Tibial artery (tissue), 4 donors: Measurements from ENCODE around the gene CHN1.

Experiments used
- DNase-seq, 2 donors: peaks; one replicate each; pipeline ENCODE4 v3.0.0-alpha.2; 2019
- H3K27ac ChIP-seq, 2 donors: fragments of 200-600 bp; sonication (generic) in 1 of 2; 1 replicate in 1 of 2; 2 replicates in 1 of 2; pipeline ENCODE4 v1.5.1; 2018 to 2019; ENCODE audit warnings: mild to moderate bottlenecking in 1 of 2
- H3K27me3 ChIP-seq, 2 donors: fragments of 200-600 bp; sonication (generic) in 1 of 2; one replicate each; pipeline versions ENCODE4 v1.5.1 to v1.6.0; 2016 to 2019
- H3K36me3 ChIP-seq, 3 donors: fragments of 200-600 bp; sonication (generic) in 2 of 3; one replicate each; pipeline ENCODE4 v1.5.1; 2016 to 2019; ENCODE audit warnings: mild to moderate bottlenecking in 2 of 3
- H3K4me1 ChIP-seq, 4 donors: fragments of 200-600 bp; sonication (generic) in 2 of 4; 1 replicate in 3 of 4; 2 replicates in 1 of 4; pipeline ENCODE4 v1.5.1; 2016 to 2019
- H3K4me3 ChIP-seq, 2 donors: fragments of 200-600 bp; sonication (generic) in 1 of 2; 1 replicate in 1 of 2; 2 replicates in 1 of 2; pipeline ENCODE4 v1.5.1; 2018 to 2019; ENCODE audit warnings: mild to moderate bottlenecking in 2 of 2
- H3K9me3 ChIP-seq, 3 donors: fragments of 200-600 bp; sonication (generic) in 1 of 3; one replicate each; pipeline ENCODE4 v1.5.1; 2016 to 2019
- CTCF ChIP-seq, 2 experiments: fragments of 200-600 bp in 1 of 2; fragments of 450-650 bp in 1 of 2; IDR thresholded peaks; one replicate each; pipeline ENCODE4 v1.5.1; 2017 to 2019; ENCODE audit warnings: antibody characterized with exemption in 2 of 2, mild to moderate bottlenecking in 1 of 2, moderate library complexity in 1 of 2
- intact Hi-C: fragments of 100-400 bp; cut with DNase I; formaldehyde crosslinking; loops from one replicate; pipeline ENCODE4 v1.15.0; 2023; ENCODE audit warnings: low total_unique reads

Gene CHN1

DNA sequence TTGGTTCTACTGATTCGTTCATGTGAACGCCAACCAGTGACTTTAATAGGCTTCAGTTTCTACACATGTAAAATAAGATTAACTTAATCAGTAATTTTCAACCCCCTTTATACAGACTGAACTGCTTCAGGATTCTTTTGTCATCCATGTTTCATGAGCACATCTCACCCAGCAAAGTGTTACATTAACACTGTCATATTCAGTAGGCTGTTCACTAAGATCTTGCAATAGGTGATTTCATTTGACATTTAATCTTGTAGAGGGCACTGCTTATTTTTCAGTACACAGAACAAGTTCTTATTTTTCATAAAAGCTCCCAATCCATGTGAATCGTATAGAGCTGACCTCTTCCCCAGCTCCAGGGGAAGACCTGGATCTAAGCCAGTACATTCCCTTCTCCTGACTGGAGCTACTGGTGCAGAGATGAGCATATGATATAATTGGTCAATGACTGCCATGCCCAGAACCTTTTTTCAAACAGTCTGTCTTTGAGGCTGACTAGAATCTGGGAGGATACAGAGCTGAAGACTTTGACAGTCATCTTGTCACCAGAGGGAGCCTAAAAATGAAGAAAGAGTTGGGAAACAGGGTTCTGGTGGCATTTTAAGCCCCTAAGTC lies 168.7 kb downstream of the CHN1 start:
- Histone ChIP-seq H3K4me1 (peaks cover 0 to 12% (median 9%) of the 10 kb centered on the region in 4 donors), H3K27me3 (no peaks in the 10 kb centered on the region), H3K9me3 (no peaks in the 10 kb centered on the region), H3K27ac (no peak overlapping the region), H3K36me3 (no peaks in the 10 kb centered on the region), H3K4me3 (no peak overlapping the region)
- no peak for TF ChIP-seq CTCF (IDR thresholded peaks at IDR 0.05)
- intact Hi-C loops: no loop called here
- DNase-seq: no peak

GRCh38 chr2:174835797-174836255 lies 169.4 kb downstream of the CHN1 start:
- H3K4me3 ChIP-seq: no peak overlapping the region
- H3K27me3 ChIP-seq: no peaks in the 10 kb centered on the region
- TF ChIP-seq CTCF (IDR thresholded peaks at IDR 0.05): no peak
- no peak for DNase-seq
- peaks cover 0 to 12% (median 9%) of the 10 kb centered on the region in 4 donors for H3K4me1 ChIP-seq
- no peaks in the 10 kb centered on the region for H3K9me3 ChIP-seq
- intact Hi-C loops: no loop called here
- H3K36me3 ChIP-seq: no peaks in the 10 kb centered on the region
- no peak overlapping the region for H3K27ac ChIP-seq

DNA sequence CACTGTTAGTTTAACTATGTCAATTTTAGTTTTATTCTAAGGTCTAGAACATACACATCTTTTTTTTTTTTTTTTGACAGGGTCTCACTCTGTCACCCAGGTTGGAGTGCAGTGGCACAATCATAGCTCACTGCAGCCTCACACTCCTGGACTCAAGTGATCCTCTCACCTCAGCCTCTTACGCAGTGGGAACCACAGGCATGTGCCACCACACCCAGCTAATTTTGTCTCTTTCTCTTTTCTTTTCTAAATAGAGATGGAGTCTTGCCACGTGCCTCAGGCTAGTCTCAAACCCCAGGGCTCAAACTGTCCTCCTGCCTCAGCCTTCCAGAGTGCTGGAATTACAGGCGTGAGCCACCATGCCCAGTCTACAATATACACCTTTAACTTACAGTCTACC lies 171.4 kb downstream of the CHN1 start:
- H3K27me3 ChIP-seq: no peaks in the 10 kb centered on the region
- no peak for DNase-seq
- no peaks in the 10 kb centered on the region for H3K9me3 ChIP-seq
- H3K4me3 ChIP-seq: no peak overlapping the region
- no peak overlapping the region for H3K27ac ChIP-seq
- no peaks in the 10 kb centered on the region for H3K36me3 ChIP-seq
- TF ChIP-seq CTCF (IDR thresholded peaks at IDR 0.05): no peak
- intact Hi-C loops: no loop called here
- peaks cover 0 to 12% (median 9%) of the 10 kb centered on the region in 4 donors for H3K4me1 ChIP-seq

DNA sequence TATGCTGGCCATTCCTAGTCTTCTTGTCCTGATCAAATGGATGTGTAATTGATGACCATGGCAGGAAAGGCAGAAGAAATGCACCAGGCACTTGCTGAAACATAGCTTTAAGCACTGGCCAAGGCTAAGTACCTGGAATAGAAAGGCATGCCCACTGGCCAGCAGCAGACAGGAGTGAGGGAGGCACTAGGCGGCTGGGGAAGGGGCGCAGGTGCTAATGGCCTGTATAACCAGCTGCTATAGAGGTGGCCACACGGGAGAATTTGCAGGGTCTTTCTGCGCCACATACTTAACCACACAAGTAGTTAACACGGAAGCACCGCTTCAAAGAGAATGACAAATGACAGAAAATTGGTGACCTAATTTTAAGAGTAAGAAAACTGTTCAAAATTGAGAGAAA lies 174.6 kb downstream of the CHN1 start:
- Histone ChIP-seq H3K27ac (no peak overlapping the region), H3K9me3 (no peaks in the 10 kb centered on the region), H3K27me3 (no peaks in the 10 kb centered on the region), H3K36me3 (no peaks in the 10 kb centered on the region), H3K4me3 (no peak overlapping the region), H3K4me1 (peaks cover 0 to 28% (median 8%) of the 10 kb centered on the region in 4 donors)
- intact Hi-C loops: no loop called here
- no peak for DNase-seq
- no peak for TF ChIP-seq CTCF (IDR thresholded peaks at IDR 0.05)

- H3K4me1 ChIP-seq: peaks cover 0 to 34% (median 8%) of the 10 kb centered on the region in 4 donors
- DNase-seq: no peak
- intact Hi-C loops: no loop called here
Observed at GRCh38 chr2:174829550-174829949, 175.6 kb downstream of the CHN1 start.

More at GRCh38 chr2:174829550-174829949, 175.6 kb downstream of the CHN1 start:
- H3K36me3 ChIP-seq: no peaks in the 10 kb centered on the region
- no peak overlapping the region for H3K4me3 ChIP-seq
- H3K9me3 ChIP-seq: no peaks in the 10 kb centered on the region
- H3K27ac ChIP-seq: no peak overlapping the region
- H3K27me3 ChIP-seq: no peaks in the 10 kb centered on the region
- no peak for TF ChIP-seq CTCF (IDR thresholded peaks at IDR 0.05)
